ENCODE results near the gene KIF5C.

DNA sequence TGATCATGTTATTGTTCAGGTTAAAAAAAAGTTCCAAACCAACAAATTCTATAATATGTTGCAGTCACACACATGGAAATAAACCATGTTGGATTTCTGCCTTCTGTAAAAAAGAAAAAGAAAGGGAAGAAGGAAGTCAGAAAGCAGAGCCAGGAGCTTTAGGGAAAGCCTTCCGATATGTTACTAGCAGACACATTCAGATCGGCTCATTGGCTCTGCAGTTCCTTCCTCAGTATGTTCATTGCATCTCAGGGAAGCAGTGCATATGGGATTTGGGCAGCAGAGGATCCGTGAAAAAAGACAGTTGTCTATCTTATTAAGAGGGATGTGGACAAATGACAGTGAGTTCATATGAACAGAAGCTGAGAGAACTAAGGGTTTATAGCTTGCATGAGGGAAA lies 68.1 kb downstream of the KIF5C start:
- no peak for TF ChIP-seq CTCF (IDR thresholded peaks at IDR 0.05; ENCODE audit: borderline replicate concordance, extremely low read depth, low read length, poor library complexity, severe bottlenecking)
- no peak for TF ChIP-seq EZH2 (IDR thresholded peaks at IDR 0.05; ENCODE audit: borderline replicate concordance, low read depth, low read length, severe bottlenecking)
